ENCODE results near the gene CCND3. TPM values are rescaled to one million over a fixed set of nuclear protein-coding genes. Genes with fewer than 3 reads are reported as not detected.

Gene CCND3
- polyA plus RNA-seq, 5 donors, result 34.3 to 57.6 (median 41.0) TPM

Other genes starting within 250 kb of the CCND3 start
- gene TFEB, start 206.2 kb downstream of the CCND3 start, polyA plus RNA-seq (ENCODE audit: insufficient read depth in 1 of 5, insufficient read length in 5 of 5, low replicate concordance in 1 of 5), result 10 to 100 TPM in 2 of 5 donors, 1 to 10 TPM in 3; 5.7 to 14.8 (median 9.2) TPM
- 10 to 100 TPM in 1 of 5 donors, 1 to 10 TPM in 4; 5.4 to 10.5 (median 6.6) TPM for gene PGC, start 194.4 kb downstream of the CCND3 start, polyA plus RNA-seq (ENCODE audit: insufficient read depth in 1 of 5, insufficient read length in 5 of 5, low replicate concordance in 1 of 5)
- gene FRS3, start 161.9 kb downstream of the CCND3 start, polyA plus RNA-seq (ENCODE audit: insufficient read depth in 1 of 5, insufficient read length in 5 of 5, low replicate concordance in 1 of 5), result 10 to 100 TPM in 2 of 5 donors, 1 to 10 TPM in 3; 6.3 to 12.3 (median 9.2) TPM
- gene PRICKLE4, start 161.0 kb downstream of the CCND3 start, polyA plus RNA-seq (ENCODE audit: insufficient read depth in 1 of 5, insufficient read length in 5 of 5, low replicate concordance in 1 of 5), result 10 to 100 TPM in 3 of 5 donors, 1 to 10 TPM in 2; 6.1 to 20.5 (median 11.2) TPM
- 100 to 1,000 TPM; 191 to 229 (median 205) TPM for gene TOMM6, start 154.1 kb downstream of the CCND3 start, polyA plus RNA-seq (ENCODE audit: insufficient read depth in 1 of 5, insufficient read length in 5 of 5, low replicate concordance in 1 of 5)
- 10 to 100 TPM in 4 of 5 donors, 1 to 10 TPM in 1; 8.9 to 15.4 (median 15.0) TPM for gene USP49, start 46.4 kb downstream of the CCND3 start, polyA plus RNA-seq (ENCODE audit: insufficient read depth in 1 of 5, insufficient read length in 5 of 5, low replicate concordance in 1 of 5)
- gene MED20, start 20.7 kb downstream of the CCND3 start, polyA plus RNA-seq (ENCODE audit: insufficient read depth in 1 of 5, insufficient read length in 5 of 5, low replicate concordance in 1 of 5), result 10 to 100 TPM; 24.7 to 34.9 (median 30.2) TPM
- gene BYSL, start 20.3 kb downstream of the CCND3 start, polyA plus RNA-seq (ENCODE audit: insufficient read depth in 1 of 5, insufficient read length in 5 of 5, low replicate concordance in 1 of 5), result 10 to 100 TPM; 20.7 to 27.6 (median 23.5) TPM
- 10 to 100 TPM; 19.1 to 26.7 (median 26.3) TPM for gene TAF8, start 108.7 kb upstream of the CCND3 start, polyA plus RNA-seq (ENCODE audit: insufficient read depth in 1 of 5, insufficient read length in 5 of 5, low replicate concordance in 1 of 5)
- gene C6orf132, start 200.8 kb upstream of the CCND3 start, polyA plus RNA-seq (ENCODE audit: insufficient read depth in 1 of 5, insufficient read length in 5 of 5, low replicate concordance in 1 of 5), result 1 to 10 TPM; 2.3 to 3.2 (median 2.9) TPM
- gene GUCA1A, start 231.6 kb upstream of the CCND3 start, polyA plus RNA-seq (ENCODE audit: insufficient read depth in 1 of 5, insufficient read length in 5 of 5, low replicate concordance in 1 of 5), result under 1 TPM in 3 of 5 donors, not detected in 2; 0.15 to 0.30 (median 0.26) TPM

Data from right lung (tissue), 5 donors.